ENCODE data around the gene PRR23E. TPM values are rescaled to one million over a fixed set of nuclear protein-coding genes. Genes with fewer than 3 reads are reported as not detected.

The PRR23E gene
- total RNA-seq, 1 donor from 2014 or later: not detected

- no peak for DNase-seq
These were observed 6.8 kb upstream of the PRR23E start for GRCh38 chr3:127185962-127186674.

- no peak for DNase-seq
These were observed 5.6 kb upstream of the PRR23E start for GRCh38 chr3:127187316-127187715.

- DNase-seq: no peak
These were observed 410 bp downstream of the PRR23E start for GRCh38 chr3:127193341-127193740.

- DNase-seq: no peak
These were observed 844 bp downstream of the PRR23E start for GRCh38 chr3:127193775-127194174.

- no peak for DNase-seq
These were observed 1.8 kb downstream of the PRR23E start for GRCh38 chr3:127194601-127195187.

- DNase-seq: no peak
These were observed 2.5 kb downstream of the PRR23E start for GRCh38 chr3:127195417-127195816.

GRCh38 chr3:127196002-127196401 lies 3.1 kb downstream of the PRR23E start:
- DNase-seq: no peak

GRCh38 chr3:127196466-127197299 lies 3.8 kb downstream of the PRR23E start:
- DNase-seq: no peak

GRCh38 chr3:127197300-127198189 lies 4.6 kb downstream of the PRR23E start:
- DNase-seq: no peak

GRCh38 chr3:127200086-127200691 lies 7.3 kb downstream of the PRR23E start:
- DNase-seq: no peak

GRCh38 chr3:127203024-127203423 lies 10.1 kb downstream of the PRR23E start:
- no peak for DNase-seq

GRCh38 chr3:127204841-127205582 lies 12.1 kb downstream of the PRR23E start:
- DNase-seq: no peak

GRCh38 chr3:127206154-127206553 lies 13.2 kb downstream of the PRR23E start:
- no peak for DNase-seq

- peak; percentile 40 for DNase-seq
These were observed 13.9 kb downstream of the PRR23E start for GRCh38 chr3:127206611-127207516.

GRCh38 chr3:127207727-127208482 lies 15.0 kb downstream of the PRR23E start:
- DNase-seq: no peak

- no peak for DNase-seq
These were observed 15.7 kb downstream of the PRR23E start for GRCh38 chr3:127208483-127209100.

- no peak for DNase-seq
These were observed 16.4 kb downstream of the PRR23E start for GRCh38 chr3:127209155-127209839.
